IPS-11a (cell line): ENCODE results near the gene NTM.

Experiments used
- H3K4me3 ChIP-seq: one replicate; pipeline ENCODE4 v1.5.1; 2013; ENCODE audit warnings: low read depth, low read length, control low read depth

The NTM gene

DNA sequence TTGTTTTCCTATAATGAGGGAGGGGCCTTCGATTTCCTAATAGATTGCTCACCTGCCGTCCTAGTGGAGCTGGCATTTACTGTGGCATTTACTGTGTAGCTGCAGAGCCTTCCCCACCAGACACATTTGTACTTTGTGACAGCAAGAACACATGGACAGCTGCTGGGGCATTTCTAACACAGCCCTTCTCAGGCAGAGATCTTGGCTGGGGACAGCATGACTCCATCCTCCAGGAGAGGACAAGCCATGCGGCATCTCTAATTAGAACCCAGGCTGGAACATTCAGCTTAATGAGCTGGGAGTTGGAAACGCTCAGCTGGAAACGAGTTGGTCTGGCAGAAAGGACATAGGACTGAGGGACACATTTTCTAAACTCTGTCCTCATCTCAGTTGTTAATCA, 887.5 kb downstream of the NTM start:
- H3K4me3 ChIP-seq: no peak overlapping the region

DNA sequence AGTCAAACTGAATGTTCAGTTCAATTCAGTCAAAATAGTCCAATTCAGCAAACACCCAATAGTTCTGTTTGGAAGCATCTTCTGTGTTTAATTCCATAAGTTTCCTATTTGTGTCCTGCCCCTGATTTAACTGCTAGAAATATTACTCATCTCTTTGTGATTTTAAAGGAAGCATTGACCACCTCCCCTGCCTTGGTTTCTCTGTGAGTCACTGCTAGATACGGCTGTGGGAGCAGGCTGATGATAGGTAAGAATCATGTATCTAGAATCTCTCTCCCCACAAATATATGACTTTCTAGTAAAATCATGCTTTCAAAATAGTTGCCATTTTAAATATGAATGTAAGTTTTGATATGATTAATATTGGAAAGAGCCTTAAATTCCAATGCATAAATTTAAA, 888.5 kb downstream of the NTM start:
- H3K4me3 ChIP-seq: no peak overlapping the region

DNA sequence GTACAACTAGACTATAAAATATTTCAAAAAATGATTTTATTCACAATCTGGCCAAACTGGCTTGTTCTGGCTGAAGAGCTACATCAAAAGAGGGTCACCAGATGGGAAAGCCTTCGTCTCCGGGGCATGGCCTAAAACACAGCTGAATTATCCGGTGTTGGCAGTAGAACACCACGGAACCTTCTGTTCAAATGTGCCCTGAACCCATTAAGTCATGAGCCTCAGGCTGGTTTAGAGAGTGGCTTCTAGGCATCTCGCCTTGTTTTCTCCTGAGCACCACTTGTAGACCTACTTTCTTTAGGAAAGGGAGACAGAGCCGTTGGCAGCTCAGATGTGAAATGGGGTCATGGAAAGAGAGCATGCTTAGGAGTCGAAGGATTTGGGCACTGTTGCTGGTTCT, 890.2 kb downstream of the NTM start:
- no peak overlapping the region for H3K4me3 ChIP-seq

DNA sequence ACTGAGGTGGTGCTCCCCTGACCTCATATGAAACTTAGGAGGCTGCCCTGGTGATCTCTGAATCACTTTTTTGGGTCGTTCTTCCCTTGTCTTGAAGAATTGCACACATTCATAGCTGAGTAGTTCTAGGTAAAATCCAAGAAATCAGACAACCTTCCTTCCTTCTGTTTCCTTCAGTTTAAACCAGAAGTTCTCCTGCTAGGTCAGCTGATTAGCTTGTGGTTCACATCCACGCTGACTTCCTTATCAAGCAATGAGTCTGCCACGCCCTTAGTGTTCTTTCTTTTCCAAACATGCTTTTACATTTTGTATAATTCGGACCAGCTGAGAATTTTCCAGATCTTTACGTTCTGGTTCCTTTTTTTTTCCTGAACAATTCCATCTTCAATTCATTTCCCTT, 892.8 kb downstream of the NTM start:
- no peak overlapping the region for H3K4me3 ChIP-seq

DNA sequence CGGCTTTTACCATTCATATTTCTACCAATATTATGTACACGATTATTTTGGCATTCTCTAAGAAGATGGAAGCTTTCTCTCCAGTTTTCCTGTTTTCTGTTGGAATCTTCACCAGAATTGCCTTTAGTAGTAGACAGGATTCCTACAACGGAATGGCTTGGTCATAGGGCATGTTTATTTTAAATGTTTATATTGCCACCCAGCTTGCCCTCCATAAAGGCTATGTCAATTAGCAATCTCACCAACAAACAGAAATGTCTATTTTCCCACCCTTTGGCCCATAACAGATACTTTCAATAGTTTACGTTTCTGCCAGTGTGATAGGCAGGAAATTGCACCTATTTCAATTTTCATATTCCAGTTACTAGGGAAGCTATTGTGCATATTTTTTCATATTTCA, 893.5 kb downstream of the NTM start:
- no peak overlapping the region for H3K4me3 ChIP-seq

DNA sequence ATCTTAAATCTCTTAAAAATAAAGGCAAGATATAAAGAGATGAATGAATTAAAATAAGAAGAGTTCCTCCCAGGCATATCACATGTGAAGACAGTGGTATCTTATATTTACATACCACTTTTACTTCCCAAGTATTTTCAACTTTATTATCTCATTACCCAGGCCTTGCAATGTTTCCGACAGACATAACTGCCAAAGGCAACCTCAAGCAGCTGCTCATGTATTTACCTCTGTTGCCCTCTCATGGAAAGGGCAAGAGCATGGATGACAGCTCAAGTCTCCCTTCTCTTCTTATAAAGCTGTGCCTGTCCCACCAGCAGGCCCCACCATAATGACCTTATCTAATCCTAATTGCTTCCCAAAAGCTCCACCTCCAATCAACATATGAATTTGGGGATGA, 894.2 kb downstream of the NTM start:
- H3K4me3 ChIP-seq: no peak overlapping the region

DNA sequence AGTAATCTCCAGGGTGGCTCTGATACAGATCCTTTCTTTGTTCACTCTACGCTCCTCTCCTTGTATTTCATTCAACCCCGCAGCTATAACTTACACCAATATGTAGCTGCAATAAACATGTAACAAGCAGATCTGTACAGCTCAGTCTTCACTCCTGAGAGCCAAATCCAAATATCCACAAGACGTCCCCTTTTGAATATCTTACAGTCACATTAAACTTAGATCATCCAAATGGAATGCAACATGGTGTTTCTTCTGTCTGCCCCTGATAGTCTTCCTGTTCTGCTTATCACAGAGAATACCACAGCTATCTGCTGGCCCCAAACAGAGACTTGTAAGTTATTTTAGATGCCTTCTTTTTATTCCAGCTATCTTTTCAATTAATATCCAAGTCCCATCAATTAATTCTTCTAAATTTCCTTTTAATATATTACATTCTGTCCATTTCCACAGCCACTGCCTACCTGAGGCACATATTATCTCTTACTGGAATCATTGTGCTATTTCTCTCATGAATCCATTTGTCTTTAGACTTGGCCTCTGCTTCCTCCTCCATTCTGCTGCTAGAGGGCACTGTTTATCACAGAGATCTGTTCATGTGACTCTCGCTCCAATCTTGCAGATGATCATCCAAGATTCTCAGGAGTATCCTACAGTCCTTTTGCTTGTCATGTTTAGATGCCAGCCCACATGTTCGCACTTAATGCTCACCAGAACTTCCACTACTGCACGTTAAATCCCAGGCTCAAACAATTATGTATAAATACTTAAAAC, 908.6 kb downstream of the NTM start:
- no peak overlapping the region for H3K4me3 ChIP-seq

DNA sequence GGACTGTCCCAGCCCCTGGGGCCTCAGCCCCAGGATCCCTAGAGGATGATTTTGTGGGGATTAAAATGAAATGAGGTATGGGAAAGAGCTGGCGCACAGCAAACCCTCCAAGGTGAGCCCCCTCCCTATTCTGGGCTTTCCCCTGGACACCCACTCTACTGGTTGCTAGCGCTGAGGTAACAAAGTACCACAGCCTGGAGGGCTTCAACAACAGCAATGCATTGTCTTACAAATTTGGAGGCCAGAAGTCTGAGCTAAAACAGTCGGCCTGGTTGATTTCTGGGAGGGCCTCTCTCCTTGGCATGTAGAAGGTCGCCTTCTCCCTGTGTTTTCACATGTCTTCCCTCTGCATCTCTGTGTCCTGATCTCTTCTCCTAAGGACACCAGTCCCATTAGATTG, 913.6 kb downstream of the NTM start:
- H3K4me3 ChIP-seq: no peak overlapping the region

DNA sequence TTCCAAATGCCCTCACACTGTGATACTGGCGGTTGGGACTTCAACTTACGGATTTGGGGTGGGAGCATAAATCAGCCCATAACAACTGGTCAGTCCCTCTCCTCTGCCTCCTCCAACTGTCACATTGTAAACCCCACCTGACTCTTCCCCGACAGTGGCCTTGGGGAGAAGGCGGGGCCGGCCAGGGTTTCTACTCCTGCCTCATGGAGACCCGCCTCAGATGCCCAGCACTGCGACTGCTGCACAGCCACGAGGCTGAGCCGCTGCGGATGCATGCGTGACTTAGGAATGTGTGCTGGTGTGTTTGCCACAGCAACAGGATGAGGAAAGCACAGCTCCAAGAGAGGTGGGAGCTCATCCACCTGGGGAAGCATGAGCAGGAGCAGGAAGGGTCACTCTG, 914.2 kb downstream of the NTM start:
- no peak overlapping the region for H3K4me3 ChIP-seq

DNA sequence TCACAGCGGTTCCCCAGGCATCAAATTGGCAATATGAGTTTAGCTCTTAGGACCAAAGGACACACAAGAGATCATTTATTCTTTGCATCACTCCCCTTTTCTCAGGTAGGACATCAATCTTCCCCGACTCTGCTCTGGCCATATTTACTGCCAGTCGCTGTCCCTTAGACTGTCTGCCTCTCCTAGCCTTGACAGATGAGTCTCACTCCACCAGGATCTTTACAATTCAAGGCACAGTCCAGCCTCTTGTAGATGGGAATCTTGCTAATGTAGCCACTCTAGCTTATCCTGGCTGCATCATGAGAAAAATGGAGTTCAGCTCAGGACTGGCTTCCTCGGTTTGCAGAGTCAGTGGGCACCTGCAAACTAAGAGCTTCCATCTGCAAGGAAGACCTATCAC, 915.2 kb downstream of the NTM start:
- H3K4me3 ChIP-seq: no peak overlapping the region

DNA sequence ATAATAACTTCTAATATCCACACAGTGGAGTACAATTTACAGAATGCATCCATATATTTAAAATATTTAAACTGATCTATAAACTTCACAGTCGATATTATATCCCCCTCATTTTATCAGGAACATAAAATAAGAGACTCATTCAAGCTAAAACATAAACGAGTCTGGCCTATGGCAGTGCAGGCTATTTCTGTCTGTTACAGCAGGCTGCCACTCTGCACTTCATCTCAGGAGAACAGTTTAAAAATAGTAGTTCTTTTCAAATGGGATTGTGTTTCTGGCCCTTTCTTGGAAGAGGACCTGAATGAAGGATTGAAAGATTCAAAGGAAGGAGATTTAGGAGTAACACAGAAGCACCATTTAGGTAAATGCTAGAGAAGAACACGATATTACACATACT, 915.7 kb downstream of the NTM start:
- no peak overlapping the region for H3K4me3 ChIP-seq

DNA sequence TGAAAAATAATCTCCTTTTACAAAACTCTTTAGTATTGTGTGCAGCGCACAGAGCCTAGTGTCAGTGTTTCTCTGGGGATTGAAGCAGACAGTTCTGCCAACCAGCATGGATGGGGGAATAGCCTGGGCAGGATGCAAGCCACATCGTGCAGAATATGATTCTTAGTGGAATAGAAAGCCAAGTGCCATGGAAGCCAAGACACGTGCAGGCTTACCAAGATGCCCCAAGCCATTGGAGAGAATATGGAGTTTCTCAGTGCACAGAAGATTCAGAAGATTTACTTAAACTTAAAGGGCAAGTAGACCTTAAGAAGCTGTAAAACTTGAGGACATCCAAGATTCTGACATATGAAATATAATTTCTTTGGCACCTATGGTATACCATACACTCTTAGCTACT, 917.6 kb downstream of the NTM start:
- H3K4me3 ChIP-seq: no peak overlapping the region

DNA sequence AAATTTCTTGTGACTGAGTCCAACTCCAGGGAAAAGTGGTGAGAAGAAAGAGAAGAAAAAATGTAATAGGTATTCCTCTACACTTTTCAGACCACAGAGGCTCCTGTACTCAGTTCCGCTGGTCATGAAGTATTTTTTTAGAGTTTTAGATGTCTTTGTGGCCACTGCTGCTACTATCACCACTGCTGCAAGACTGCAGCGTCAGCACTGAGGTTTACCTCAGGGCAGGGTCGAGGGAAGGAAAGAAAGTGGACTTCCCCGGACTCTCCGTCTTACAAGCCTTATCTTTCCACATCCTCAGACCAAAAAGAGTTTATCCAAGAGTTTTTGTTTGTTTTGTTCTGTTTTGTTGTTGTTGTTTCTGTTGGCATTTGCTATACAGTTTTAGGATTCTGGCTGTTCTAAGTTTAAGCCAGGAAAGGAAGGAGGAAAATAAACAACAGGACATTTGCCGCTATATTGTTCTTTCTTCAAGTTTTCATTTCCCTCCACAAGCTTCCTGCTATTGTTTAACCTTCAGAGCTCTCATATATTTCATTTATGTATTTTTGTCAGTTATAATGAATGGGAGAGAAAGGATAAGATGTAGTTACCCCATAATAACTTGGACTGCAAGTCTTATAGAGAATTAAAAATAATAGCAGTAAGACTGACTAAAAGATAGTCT, 919.3 kb downstream of the NTM start:
- no peak overlapping the region for H3K4me3 ChIP-seq

DNA sequence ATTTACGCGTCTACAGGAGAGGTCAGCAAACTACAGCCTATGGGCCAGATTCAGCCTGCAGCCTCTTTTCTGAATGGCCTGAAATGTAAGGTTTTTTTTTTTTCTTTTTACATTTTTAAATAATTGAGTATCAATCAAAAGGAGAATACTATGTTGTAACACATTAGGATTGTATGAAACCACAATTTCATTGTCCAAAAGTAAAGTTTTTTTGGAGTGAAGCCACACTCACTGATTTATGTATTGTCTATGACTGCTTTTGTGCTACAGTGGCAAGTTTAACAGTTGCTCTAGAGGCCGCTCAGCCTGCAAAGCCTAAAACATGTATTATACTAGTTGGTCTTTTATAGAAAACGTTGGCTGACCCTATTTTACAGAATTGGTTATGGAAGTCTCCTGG, 923.2 kb downstream of the NTM start:
- no peak overlapping the region for H3K4me3 ChIP-seq

DNA sequence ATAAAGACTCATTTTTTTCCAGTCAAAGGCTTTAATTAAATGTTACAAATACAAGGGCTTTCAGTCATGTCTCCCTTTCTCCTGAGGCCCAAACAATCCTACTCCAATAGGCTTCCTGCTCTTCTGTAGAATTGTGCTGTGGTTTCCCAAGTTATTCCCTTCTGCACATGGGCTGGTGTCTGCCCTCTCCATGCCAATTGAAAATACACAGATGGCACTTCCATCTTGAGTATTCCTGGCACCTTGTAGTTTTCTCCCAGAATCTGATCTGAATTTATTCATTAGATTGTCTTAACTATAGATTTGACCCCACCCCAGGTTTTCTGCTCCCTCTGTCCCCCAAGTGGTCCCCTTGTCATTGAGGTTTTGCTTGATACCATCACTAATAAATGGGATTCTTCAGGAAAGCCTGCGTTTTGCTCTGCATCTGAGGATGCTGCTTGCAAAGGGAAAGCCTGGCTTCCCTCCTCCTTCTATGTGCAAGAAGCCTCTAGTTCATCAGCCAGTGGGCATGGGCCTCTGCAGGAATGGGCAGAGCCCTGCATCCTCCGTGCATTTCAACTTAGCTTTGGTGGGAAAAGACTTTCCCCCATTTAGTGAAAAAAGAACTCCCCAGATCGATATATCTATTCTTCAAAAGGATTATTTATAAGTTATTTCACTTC, 926.7 kb downstream of the NTM start:
- no peak overlapping the region for H3K4me3 ChIP-seq

DNA sequence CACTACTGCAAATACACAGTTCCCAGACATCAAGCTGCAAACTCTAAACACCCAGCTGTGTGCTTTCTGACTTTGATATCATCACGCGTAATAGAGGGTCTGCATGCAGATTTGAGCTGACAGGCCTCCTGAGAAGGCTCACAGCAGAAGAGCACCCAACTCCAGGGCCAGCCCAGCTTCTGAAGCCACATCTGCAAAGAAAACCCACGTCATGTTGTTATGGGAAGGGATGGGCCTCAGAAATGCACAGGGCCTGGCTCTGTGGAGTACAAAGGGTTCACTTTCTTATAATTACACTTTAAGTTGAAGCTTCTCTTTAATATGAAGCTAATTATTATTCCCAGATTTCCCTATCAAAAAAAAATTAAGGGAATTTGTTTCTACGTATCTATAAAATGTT, 927.9 kb downstream of the NTM start:
- no peak overlapping the region for H3K4me3 ChIP-seq

DNA sequence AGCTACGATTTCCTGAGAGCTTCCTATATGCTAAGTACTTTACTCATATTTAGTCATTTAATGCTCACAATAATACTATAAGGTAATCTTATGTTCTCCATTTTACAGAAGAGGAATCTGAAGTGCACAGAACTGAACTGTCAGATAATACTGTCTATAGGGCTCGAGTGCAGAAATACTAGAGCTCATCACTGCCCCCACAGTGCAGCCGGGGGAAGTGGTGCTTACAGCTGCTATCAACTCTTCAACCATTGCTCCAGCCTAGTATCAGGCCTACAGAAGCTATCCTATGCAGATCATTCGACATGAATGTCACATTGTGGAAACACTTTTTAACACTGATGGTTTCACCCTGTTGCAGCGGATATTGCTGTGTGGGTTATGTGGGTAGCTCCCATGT, 929.9 kb downstream of the NTM start:
- no peak overlapping the region for H3K4me3 ChIP-seq

DNA sequence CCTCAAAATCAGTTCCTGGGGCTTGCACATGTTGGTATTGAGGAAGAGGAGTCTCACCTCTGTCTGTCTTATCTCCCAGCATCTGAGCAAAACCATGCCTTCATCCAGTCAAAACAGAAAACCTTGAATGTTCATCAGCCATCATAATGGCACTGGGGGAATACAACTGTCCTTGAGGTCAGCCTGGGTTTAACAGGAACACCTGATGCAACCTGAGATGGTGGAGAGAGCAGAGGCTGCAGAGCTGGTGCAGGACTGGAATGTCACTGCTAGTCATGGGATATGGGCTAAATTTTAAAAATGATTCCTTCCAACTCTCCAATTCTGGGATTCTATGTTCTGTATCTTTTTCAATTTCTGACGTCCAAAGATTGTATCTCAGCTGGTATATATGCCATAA, 931.0 kb downstream of the NTM start:
- no peak overlapping the region for H3K4me3 ChIP-seq

DNA sequence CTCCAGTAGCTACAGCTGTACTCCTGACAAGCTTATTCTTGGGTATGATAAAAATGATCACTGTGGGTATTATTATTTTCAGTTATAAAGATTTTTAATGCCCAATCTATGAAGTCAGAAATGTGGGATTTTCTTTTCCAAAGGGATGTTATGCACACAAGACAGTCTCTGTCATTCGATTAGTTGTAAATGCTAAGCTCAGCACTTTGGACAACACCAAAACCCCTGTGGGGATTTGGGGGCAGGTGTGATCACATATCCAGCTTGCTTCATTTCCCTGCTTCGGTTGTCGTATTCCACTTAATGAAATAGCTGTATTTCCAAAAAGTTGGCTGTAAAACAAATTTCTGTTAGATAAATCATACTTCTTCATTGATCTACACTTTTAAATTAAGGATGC, 931.5 kb downstream of the NTM start:
- no peak overlapping the region for H3K4me3 ChIP-seq

DNA sequence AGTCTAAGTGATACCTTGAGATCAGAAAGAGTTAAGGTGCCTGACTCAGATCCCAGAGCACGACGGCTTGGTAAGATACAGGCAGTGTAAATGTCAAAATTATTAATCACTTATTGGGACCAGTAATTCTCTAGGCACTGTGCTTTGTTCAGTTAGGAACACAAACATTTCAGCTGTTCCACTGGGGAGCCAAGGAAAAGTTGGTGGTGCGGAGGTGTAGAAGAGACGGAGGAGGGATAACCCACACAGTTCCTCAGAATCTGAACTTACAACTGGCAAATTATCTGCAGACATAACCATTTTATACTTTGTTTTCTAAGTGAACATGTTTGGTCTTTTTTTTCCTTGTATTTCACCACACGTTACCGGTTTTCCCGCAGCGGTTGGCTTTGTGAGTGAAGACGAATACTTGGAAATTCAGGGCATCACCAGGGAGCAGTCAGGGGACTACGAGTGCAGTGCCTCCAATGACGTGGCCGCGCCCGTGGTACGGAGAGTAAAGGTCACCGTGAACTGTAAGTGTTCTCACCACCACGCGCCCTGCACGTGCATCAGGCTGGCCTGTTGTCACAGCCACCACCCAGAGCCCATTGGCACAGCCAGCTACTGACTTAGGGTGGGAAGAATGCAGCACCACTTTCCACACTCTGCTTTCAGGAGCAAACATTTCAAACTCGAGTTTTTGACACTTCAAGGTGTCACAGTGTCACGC, 937.0 kb downstream of the NTM start:
- H3K4me3 ChIP-seq: no peak overlapping the region
